Raji (cell line): ENCODE data around the gene ZNF785.

Experiments used
- POLR2A ChIP-seq: IDR thresholded peaks from 2 replicates; pipeline ENCODE4 v1.6.1; 2011; ENCODE audit warnings: low read depth, low read length, control low read depth; ENCODE audit not compliant: insufficient read depth

The ZNF785 gene

GRCh38 chr16:30609002-30609925 is 23.8 kb upstream of the ZNF785 start:
- TF ChIP-seq POLR2A = no peak

GRCh38 chr16:30606004-30606403 is 20.5 kb upstream of the ZNF785 start:
- no peak for TF ChIP-seq POLR2A

- no peak for TF ChIP-seq POLR2A
These were observed 19.7 kb upstream of the ZNF785 start for GRCh38 chr16:30605158-30605557.

GRCh38 chr16:30604316-30604947 is 18.9 kb upstream of the ZNF785 start:
- no peak for TF ChIP-seq POLR2A

- no peak for TF ChIP-seq POLR2A
These were observed 18.4 kb upstream of the ZNF785 start for GRCh38 chr16:30603945-30604315.

- no peak for TF ChIP-seq POLR2A
These were observed 17.2 kb upstream of the ZNF785 start for GRCh38 chr16:30602616-30603277.

GRCh38 chr16:30601966-30602365 is 16.5 kb upstream of the ZNF785 start:
- no peak for TF ChIP-seq POLR2A

- TF ChIP-seq POLR2A = no peak
These were observed 15.4 kb upstream of the ZNF785 start for GRCh38 chr16:30600929-30601328.

GRCh38 chr16:30600215-30600614 is 14.7 kb upstream of the ZNF785 start:
- no peak for TF ChIP-seq POLR2A

GRCh38 chr16:30592871-30593270 is 7.4 kb upstream of the ZNF785 start:
- no peak for TF ChIP-seq POLR2A

GRCh38 chr16:30588651-30589050 is 3.2 kb upstream of the ZNF785 start:
- TF ChIP-seq POLR2A = no peak

- no peak for TF ChIP-seq POLR2A
These were observed 486 bp downstream of the ZNF785 start for GRCh38 chr16:30585022-30585399.

- no peak for TF ChIP-seq POLR2A
These were observed 2.7 kb downstream of the ZNF785 start for GRCh38 chr16:30582611-30583340.

GRCh38 chr16:30581457-30581856 is 4.0 kb downstream of the ZNF785 start:
- TF ChIP-seq POLR2A = no peak

GRCh38 chr16:30574678-30575077 is 10.8 kb downstream of the ZNF785 start:
- TF ChIP-seq POLR2A = no peak
